Measurements from ENCODE around the gene SETD1A. TPM values are rescaled to one million over a fixed set of nuclear protein-coding genes. Genes with fewer than 3 reads are reported as not detected.
"Not testable (repeated sequence)": the region's sequence is repeated elsewhere in the genome, so short reads cannot be mapped to it uniquely, and the experiment has no call there.

Gene SETD1A
- total RNA-seq, 1 donor from 2014 or later, result 5.8 TPM

GRCh38 chr16:30928390-30928789 lies 29.2 kb upstream of the SETD1A start:
- no peak for DNase-seq (ENCODE audit: low read depth)

DNA sequence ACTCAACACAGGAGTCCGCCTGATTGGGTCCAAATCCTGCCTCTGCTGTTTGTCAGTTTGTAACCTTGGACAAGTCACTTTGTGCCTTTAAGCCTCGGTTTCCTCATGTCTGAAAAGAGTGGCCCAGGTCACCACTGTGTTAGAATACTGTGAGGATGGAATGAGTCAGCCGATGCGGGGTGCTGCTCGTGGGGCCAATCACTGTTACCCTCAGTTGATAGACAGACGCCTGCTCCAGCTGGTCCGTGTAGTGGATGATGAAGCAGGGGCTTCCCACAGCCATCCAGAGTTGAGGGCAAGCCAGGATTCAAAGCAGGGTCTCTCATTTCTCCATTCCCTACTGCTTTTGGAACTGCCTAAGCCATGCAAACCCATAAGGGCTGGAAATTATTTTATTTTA lies 28.4 kb upstream of the SETD1A start:
- no peak for DNase-seq (ENCODE audit: low read depth)

- DNase-seq (ENCODE audit: low read depth), result no peak
These were observed 27.4 kb upstream of the SETD1A start for GRCh38 chr16:30930160-30930571.

DNA sequence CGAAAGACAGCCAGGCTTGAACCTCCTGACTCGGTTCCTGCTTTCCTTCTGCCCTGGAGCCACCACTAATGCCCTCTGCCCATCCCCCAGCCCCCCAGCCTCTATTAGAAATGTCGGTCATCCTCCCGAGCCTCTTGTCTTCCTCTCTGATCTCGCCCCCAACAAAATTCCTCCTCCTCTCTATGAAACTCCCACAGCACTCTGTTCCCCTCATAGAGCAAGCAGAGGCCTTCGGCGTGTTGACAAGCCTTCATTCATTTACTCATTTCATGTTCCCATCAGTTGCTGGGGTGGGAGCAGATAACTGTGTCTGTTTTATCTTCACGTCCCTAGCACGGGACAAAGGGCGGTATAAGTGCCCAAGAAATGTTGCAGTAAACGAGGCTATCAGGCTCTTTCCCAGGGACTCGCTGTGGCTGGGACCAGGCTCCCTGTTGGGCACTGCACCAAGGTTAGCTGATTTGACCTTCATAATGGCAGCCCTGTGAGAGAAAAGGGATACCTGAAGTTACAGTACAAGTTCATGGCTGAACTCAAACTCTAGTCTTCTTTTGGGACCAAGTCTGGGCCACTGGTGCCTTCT lies 26.4 kb upstream of the SETD1A start:
- DNase-seq (ENCODE audit: low read depth), result no peak

DNA sequence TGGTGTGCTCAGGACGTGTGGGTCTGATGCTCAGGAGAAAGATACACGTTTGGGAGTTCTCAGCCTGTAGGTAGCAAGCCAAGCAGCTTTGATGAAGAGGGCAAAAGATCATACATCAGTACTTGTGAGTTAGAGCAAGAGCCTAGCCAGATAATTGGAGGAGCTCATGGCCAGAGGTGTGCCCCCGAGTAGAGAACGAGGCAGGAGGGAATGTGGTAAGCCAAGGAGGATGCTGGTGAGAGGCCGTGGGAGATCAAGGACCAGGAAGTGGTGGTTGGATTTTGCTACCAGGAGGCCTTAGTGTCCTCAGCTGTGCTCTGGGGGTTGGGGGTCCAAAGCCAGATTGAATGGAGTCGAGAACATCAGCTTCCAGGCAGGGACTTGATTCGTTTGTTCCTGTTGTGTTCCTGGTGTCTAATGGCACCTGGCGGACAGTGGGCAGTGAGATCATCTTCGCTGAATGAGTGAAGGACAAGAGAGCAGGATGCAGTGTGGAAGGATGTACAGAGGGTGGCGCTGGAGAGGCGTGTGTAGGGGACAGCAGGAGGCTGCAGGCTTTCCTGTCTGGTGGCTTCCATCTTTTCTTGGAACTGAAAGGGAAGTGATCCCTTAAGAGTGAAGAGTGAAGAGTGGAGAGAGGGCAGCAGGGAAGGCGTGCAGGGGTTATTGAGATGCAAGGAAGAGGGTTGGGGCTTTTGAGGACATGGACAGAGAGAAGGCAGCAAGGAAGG lies 22.6 kb upstream of the SETD1A start:
- DNase-seq (ENCODE audit: low read depth), result peak; percentile 54

GRCh38 chr16:30937692-30938091 lies 19.9 kb upstream of the SETD1A start:
- DNase-seq (ENCODE audit: low read depth), result no peak

DNA sequence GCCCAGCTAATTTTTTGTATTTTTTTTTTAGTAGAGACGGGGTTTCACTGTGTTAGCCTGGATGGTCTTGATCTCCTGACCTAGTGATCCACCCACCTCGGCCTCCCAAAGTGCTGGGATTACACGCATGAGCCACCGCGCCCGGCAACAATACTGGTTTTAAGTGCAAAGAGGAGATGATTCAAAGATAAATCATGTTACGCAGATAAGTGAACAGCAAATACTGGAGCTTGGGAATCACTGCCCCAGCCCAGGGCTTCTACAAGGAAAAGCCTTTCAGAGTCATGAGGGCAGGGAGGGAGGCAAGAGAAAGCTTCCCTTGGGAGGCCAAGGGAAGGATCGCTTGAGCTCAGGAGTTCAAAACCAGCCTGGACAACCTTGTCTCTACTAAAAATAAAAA lies 18.0 kb upstream of the SETD1A start:
- not testable (repeated sequence) for DNase-seq (ENCODE audit: low read depth)

- peak; percentile 81 for DNase-seq (ENCODE audit: low read depth)
These were observed 15.7 kb upstream of the SETD1A start for GRCh38 chr16:30941600-30942425.

- DNase-seq (ENCODE audit: low read depth), result no peak
These were observed 15.1 kb upstream of the SETD1A start for GRCh38 chr16:30942426-30942806.

DNA sequence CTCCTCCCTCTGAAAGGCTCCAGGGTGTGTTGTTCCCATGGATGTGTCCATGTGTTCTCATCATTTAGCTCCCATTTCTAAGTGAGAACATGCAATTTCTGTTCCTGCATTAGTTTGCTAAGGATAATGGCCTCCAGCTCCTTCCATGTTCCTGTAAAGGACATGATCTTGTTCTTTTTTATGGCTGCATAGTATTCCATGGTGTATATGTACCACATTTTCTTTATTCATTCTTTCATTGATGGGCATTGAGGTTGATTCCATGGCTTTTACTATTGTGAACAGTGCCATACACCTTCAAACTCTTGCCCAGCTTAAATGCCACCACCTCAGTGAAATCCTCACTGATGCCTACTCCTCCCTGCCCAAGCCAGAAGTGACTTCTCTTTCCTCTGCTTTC lies 13.2 kb upstream of the SETD1A start:
- no peak for DNase-seq (ENCODE audit: low read depth)

DNA sequence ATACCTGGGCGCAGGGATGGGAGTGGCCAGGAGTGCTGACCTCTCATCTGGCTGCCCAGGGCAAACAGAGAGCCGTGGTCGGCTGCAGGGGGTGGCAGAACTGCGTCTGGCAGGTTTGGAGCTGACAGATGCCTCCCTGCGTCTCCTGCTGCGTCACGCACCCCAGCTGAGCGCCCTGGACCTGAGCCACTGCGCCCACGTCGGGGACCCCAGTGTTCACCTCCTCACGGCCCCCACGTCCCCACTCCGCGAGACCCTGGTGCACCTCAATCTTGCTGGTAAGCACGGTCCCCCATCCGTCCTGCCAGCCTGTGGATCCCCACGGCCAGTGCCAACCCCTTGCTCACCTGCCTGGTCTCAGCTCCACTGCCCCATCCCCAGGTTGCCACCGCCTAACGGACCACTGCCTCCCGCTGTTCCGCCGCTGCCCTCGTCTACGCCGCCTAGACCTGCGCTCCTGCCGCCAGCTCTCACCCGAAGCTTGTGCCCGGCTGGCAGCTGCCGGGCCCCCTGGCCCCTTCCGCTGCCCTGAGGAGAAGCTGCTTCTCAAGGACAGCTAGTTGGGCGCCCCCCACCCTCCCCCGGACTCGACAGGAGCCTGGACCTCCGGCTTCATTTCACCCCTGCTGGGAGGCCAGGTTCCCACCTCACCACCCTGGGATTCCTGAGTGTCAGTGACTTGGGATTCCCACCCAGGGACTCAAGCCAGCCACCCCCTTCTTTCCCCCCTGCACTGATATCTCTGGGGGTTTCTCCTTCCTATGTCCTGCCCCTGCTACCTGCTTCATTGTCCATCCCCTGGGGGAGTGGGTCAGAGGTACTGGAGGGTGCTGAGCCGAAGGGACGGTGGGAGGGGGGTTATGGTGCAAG lies 10.6 kb upstream of the SETD1A start:
- DNase-seq (ENCODE audit: low read depth), result no peak

- DNase-seq (ENCODE audit: low read depth), result no peak
These were observed 10.1 kb upstream of the SETD1A start for GRCh38 chr16:30947541-30947858.

- DNase-seq (ENCODE audit: low read depth), result peak; percentile 94
These were observed 9.5 kb upstream of the SETD1A start for GRCh38 chr16:30947859-30948666.

GRCh38 chr16:30948667-30949649 lies 8.6 kb upstream of the SETD1A start, which contains the start of gene ORAI3:
Gene ORAI3, plus strand, starts transcription at chr16:30949068. Its CDS starts 222 bp downstream, at chr16:30949290.
- peak; percentile 73 for DNase-seq (ENCODE audit: low read depth)

- peak; percentile 93 for DNase-seq (ENCODE audit: low read depth)
These were observed 7.7 kb upstream of the SETD1A start for GRCh38 chr16:30949650-30950515.

DNA sequence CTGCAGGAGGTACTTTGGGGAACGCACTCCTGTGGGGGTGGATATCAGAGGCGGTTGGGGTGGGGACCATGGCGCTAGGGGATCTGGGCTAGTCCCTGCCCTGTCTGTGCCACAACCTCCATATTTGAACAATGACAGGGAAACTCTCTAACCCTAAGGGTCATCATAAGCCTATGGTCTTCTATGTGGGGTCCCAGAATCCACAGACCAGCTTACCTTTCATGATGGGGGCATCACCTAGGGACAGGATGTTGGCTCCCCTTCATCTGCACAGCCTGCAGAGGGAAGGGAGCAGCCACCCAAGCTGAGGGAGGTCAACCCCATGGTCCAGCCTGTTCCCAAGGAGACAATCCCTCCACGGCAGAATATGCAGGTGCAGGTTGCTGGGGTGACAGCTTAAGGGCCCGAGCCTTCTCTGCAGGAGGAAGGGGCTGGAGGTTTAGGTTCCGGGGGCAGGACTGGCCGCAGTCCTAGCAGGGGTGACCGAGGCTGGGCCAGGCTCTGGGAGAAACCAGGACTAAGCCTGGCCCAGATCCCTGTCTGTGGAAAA lies 7.0 kb upstream of the SETD1A start:
- no peak for DNase-seq (ENCODE audit: low read depth)

DNA sequence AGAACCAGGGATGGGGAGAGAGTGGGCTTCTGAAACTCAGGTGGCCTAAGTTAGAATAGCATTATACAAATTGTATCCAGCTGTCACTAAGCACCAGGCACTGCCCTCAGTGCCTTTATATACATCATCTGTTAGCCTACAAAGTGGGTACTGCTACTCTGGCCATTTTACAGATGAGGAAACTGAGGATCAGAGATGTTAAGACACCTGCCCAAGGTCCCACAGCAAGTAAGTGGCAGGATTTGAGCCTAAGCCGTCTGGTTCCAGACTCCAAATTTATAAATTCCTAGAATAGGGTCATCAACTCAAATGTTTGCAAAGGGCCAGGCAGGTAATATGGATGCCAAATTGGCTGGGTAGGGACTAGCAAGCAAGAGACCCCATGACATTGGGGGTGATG lies 6.4 kb upstream of the SETD1A start:
- DNase-seq (ENCODE audit: low read depth), result no peak

- no peak for DNase-seq (ENCODE audit: low read depth)
These were observed 5.8 kb upstream of the SETD1A start for GRCh38 chr16:30951750-30952149.

Data from myocyte (in vitro differentiated cells).